HG02981 (cell line): ENCODE results near the gene PGAP3.
"Not testable (repeated sequence)": the region's sequence is repeated elsewhere in the genome, so short reads cannot be mapped to it uniquely, and the experiment has no call there.

Source experiments
- ATAC-seq: cut with Tn5 transposase; IDR thresholded peaks from one replicate; pipeline ENCODE4 v1.9.1; 2021; ENCODE audit warnings: mild to moderate bottlenecking, moderate library complexity; ENCODE audit not compliant: unreplicated experiment

PGAP3 gene

GRCh38 chr17:39716073-39716818 is 28.4 kb upstream of the PGAP3 start:
- ATAC-seq: no peak

GRCh38 chr17:39715375-39716072 is 27.7 kb upstream of the PGAP3 start:
- ATAC-seq: no peak

- ATAC-seq: no peak
Measured at GRCh38 chr17:39714234-39714633, 26.4 kb upstream of the PGAP3 start.

GRCh38 chr17:39711851-39712250 is 24.0 kb upstream of the PGAP3 start:
- no peak for ATAC-seq

GRCh38 chr17:39711071-39711470 is 23.2 kb upstream of the PGAP3 start:
- ATAC-seq: not testable (repeated sequence)

- ATAC-seq: no peak
Measured at GRCh38 chr17:39709998-39710964, 22.4 kb upstream of the PGAP3 start.

GRCh38 chr17:39709319-39709997 is 21.6 kb upstream of the PGAP3 start:
- no peak for ATAC-seq

- ATAC-seq: no peak
Measured at GRCh38 chr17:39706921-39707337, 19.1 kb upstream of the PGAP3 start.

- no peak for ATAC-seq
Measured at GRCh38 chr17:39706383-39706782, 18.5 kb upstream of the PGAP3 start.

GRCh38 chr17:39705786-39706348 is 18.0 kb upstream of the PGAP3 start:
- no peak for ATAC-seq

GRCh38 chr17:39704821-39705551 is 17.1 kb upstream of the PGAP3 start:
- no peak for ATAC-seq

- ATAC-seq: no peak
Measured at GRCh38 chr17:39703913-39704312, 16.1 kb upstream of the PGAP3 start.

- no peak for ATAC-seq
Measured at GRCh38 chr17:39702901-39703893, 15.3 kb upstream of the PGAP3 start.

- ATAC-seq: no peak
Measured at GRCh38 chr17:39701784-39702422, 14.0 kb upstream of the PGAP3 start.

GRCh38 chr17:39701012-39701783 is 13.3 kb upstream of the PGAP3 start:
- no peak for ATAC-seq

GRCh38 chr17:39700148-39700987 is 12.5 kb upstream of the PGAP3 start:
- no peak for ATAC-seq

- no peak for ATAC-seq
Measured at GRCh38 chr17:39699818-39700147, 11.9 kb upstream of the PGAP3 start, which contains the start of gene ERBB2. Gene ERBB2, plus strand, starts transcription at chr17:39700064. Its CDS starts 175 bp downstream, at chr17:39700239.
